Gastrocnemius medialis (tissue), 4 donors: ENCODE measurements around the gene ARHGEF9. TPM values are rescaled to one million over a fixed set of nuclear protein-coding genes. Genes with fewer than 3 reads are reported as not detected.

ENCODE experiments used
- ATAC-seq, 2 donors: fragments of 150-250 bp; one replicate each; pipeline ENCODE4 v1.9.1; 2016
- DNase-seq, 2 donors: peaks; one replicate each; pipeline ENCODE4 v3.0.0-alpha.2; 2019
- H3K27ac ChIP-seq, 4 donors: fragments of 200-600 bp; sonication (generic); 1 replicate in 1 of 4; 2 replicates in 3 of 4; pipeline ENCODE4 v1.5.1; 2016 to 2018; ENCODE audit warnings: mild to moderate bottlenecking in 2 of 4, moderate library complexity in 1 of 4
- H3K27me3 ChIP-seq, 3 donors: fragments of 200-600 bp; sonication (generic) in 2 of 3; 1 replicate in 1 of 3; 2 replicates in 2 of 3; pipeline versions ENCODE4 v1.5.1 to v1.6.0; 2016 to 2019; ENCODE audit warnings: mild to moderate bottlenecking in 1 of 3, moderate library complexity in 1 of 3
- H3K36me3 ChIP-seq, 2 donors: fragments of 200-600 bp; sonication (generic) in 1 of 2; one replicate each; pipeline ENCODE4 v1.5.1; 2017 to 2018
- H3K4me1 ChIP-seq, 2 donors: fragments of 200-600 bp; sonication (generic) in 1 of 2; one replicate each; pipeline ENCODE4 v1.5.1; 2016 to 2017; ENCODE audit warnings: mild to moderate bottlenecking in 2 of 2
- H3K4me3 ChIP-seq, 4 donors: fragments of 200-600 bp; sonication (generic) in 3 of 4; 1 replicate in 1 of 4; 2 replicates in 3 of 4; pipeline ENCODE4 v1.5.1; 2016 to 2019; ENCODE audit warnings: mild to moderate bottlenecking in 2 of 4
- H3K9me3 ChIP-seq, 3 donors: fragments of 200-600 bp; sonication (generic) in 2 of 3; 1 replicate in 1 of 3; 2 replicates in 2 of 3; pipeline ENCODE4 v1.5.1; 2016 to 2019
- CTCF ChIP-seq, 5 experiments: fragments of 450-650 bp in 3 of 5; fragments of 200-600 bp in 2 of 5; sonication (generic) in 2 of 5; IDR thresholded peaks in 4 of 5; conservative IDR thresholded peaks in 1 of 5; 1 replicate in 4 of 5; 2 replicates in 1 of 5; pipeline ENCODE4 v1.5.1; 2016 to 2019; ENCODE audit warnings: antibody characterized with exemption in 5 of 5, mild to moderate bottlenecking in 3 of 5, moderate library complexity in 3 of 5
- POLR2A ChIP-seq, 2 donors: fragments of 450-650 bp; IDR thresholded peaks; one replicate each; pipeline ENCODE4 v1.6.1; 2017; ENCODE audit warnings: antibody characterized with exemption in 2 of 2, mild to moderate bottlenecking in 2 of 2, moderate library complexity in 2 of 2
- in situ Hi-C, 4 donors: fragments of 200-750 bp; cut with MboI; loops; one replicate each; pipeline versions ENCODE4 v1.15.0 to v1.8.0; 2017; ENCODE audit warnings: low sequenced_read_pairs in 4 of 4
- intact Hi-C: fragments of 100-400 bp; cut with DNase I; formaldehyde crosslinking; loops from one replicate; pipeline ENCODE4 v1.15.1; 2023; ENCODE audit warnings: low total_unique reads
- total RNA-seq, 4 donors: library from RNA; depleted of rRNA; stranded (reverse); fragments of >200 nt; gene quantifications; one replicate each; pipeline versions ENCODE4 v1.1.0 to v1.2.3, GENCODE V29; 2016

Gene ARHGEF9
- total RNA-seq, 4 donors from 2014 or later = 2.0 to 6.6 (median 4.1) TPM

GRCh38 chrX:63702556-63702955, 82.5 kb downstream of the ARHGEF9 start:
- ATAC-seq (no peak), DNase-seq (no peak)
- Histone ChIP-seq H3K4me1 (no peaks in the 10 kb centered on the region), H3K9me3 (no peaks in the 10 kb centered on the region), H3K27me3 (no peaks in the 10 kb centered on the region), H3K36me3 (peaks cover 0 to 11% of the 10 kb centered on the region in 2 donors), H3K27ac (no peak overlapping the region), H3K4me3 (no peak overlapping the region)
- TF ChIP-seq POLR2A (IDR thresholded peaks at IDR 0.05) (no peak), CTCF (IDR thresholded peaks at IDR 0.05 in 4 of 5, conservative IDR thresholded peaks at IDR 0.05 in 1 of 5) (no peak)
- in situ Hi-C loops (no loop called here), intact Hi-C loops (no loop called here)

- in situ Hi-C loops = no loop called here
- DNase-seq (no peak), ATAC-seq (no peak)
- intact Hi-C loops = no loop called here
- H3K27me3 ChIP-seq = no peaks in the 10 kb centered on the region
- TF ChIP-seq CTCF (IDR thresholded peaks at IDR 0.05 in 4 of 5, conservative IDR thresholded peaks at IDR 0.05 in 1 of 5) (peak in 4 of 5 experiments; percentile 17 to 59 (median 44)), POLR2A (IDR thresholded peaks at IDR 0.05) (no peak)
- H3K36me3 ChIP-seq = no peaks in the 10 kb centered on the region
- H3K9me3 ChIP-seq = no peaks in the 10 kb centered on the region
- H3K27ac ChIP-seq = no peak overlapping the region
- H3K4me1 ChIP-seq = no peaks in the 10 kb centered on the region
- H3K4me3 ChIP-seq = no peak overlapping the region
Observed at GRCh38 chrX:63686878-63687714, 97.9 kb downstream of the ARHGEF9 start.

GRCh38 chrX:63680423-63680822, 104.6 kb downstream of the ARHGEF9 start:
- Histone ChIP-seq H3K4me1 (no peaks in the 10 kb centered on the region), H3K27ac (no peak overlapping the region), H3K27me3 (no peaks in the 10 kb centered on the region), H3K4me3 (no peak overlapping the region), H3K9me3 (no peaks in the 10 kb centered on the region), H3K36me3 (no peaks in the 10 kb centered on the region)
- in situ Hi-C loops = no loop called here
- no peak for DNase-seq
- TF ChIP-seq POLR2A (IDR thresholded peaks at IDR 0.05) = no peak
- TF ChIP-seq CTCF (IDR thresholded peaks at IDR 0.05 in 4 of 5, conservative IDR thresholded peaks at IDR 0.05 in 1 of 5) = no peak
- ATAC-seq = no peak
- intact Hi-C loops = no loop called here

GRCh38 chrX:63679432-63679831, 105.6 kb downstream of the ARHGEF9 start:
- Histone ChIP-seq H3K27me3 (no peaks in the 10 kb centered on the region), H3K36me3 (no peaks in the 10 kb centered on the region), H3K27ac (no peak overlapping the region), H3K4me3 (no peak overlapping the region), H3K4me1 (no peaks in the 10 kb centered on the region), H3K9me3 (no peaks in the 10 kb centered on the region)
- TF ChIP-seq CTCF (IDR thresholded peaks at IDR 0.05 in 4 of 5, conservative IDR thresholded peaks at IDR 0.05 in 1 of 5) = no peak
- TF ChIP-seq POLR2A (IDR thresholded peaks at IDR 0.05) = no peak
- ATAC-seq = no peak
- DNase-seq = no peak
- in situ Hi-C loops = no loop called here
- intact Hi-C loops = no loop called here
